K562 (cell line): ENCODE measurements around the gene FUT6. TPM values are rescaled to one million over a fixed set of nuclear protein-coding genes. Genes with fewer than 3 reads are reported as not detected.

ENCODE experiments used
- CHD2 ChIP-seq: IDR thresholded peaks from 2 replicates; pipeline ENCODE4 v1.6.1; 2011; ENCODE audit warnings: low read depth, low read length
- CTBP1 ChIP-seq: fragments of 450-650 bp; IDR thresholded peaks from 2 replicates; pipeline ENCODE4 v1.6.1; 2016; ENCODE audit warnings: borderline replicate concordance
- EWSR1 ChIP-seq: fragments of 450-650 bp; IDR thresholded peaks from 2 replicates; pipeline ENCODE4 v1.6.1; 2018; ENCODE audit warnings: borderline replicate concordance, mild to moderate bottlenecking, low read depth, moderate library complexity; ENCODE audit not compliant: partially characterized antibody
- FOSL1 ChIP-seq: fragments of 200-800 bp; sonication (Bioruptor generic); conservative IDR thresholded peaks from 2 replicates; pipeline ENCODE4 v1.6.1; 2016; ENCODE audit warnings: missing genetic modification characterization, missing compliant biosample characterization
- GTF2F1 ChIP-seq: IDR thresholded peaks from 2 replicates; pipeline ENCODE4 v1.6.1; 2011; ENCODE audit warnings: low read depth, low read length, improper control_type of control experiment
- HBP1 ChIP-seq: fragments of 450-650 bp; formaldehyde crosslinking; IDR thresholded peaks from 2 replicates; pipeline ENCODE4 v1.4.0; 2022; ENCODE audit warnings: missing genetic modification characterization
- IFI16 ChIP-seq: fragments of 250-450 bp; sonication (Bioruptor Pico); IDR thresholded peaks from 2 replicates; pipeline ENCODE4 v2.1.2; 2022; ENCODE audit warnings: mild to moderate bottlenecking, inconsistent platforms
- MCM2 ChIP-seq: fragments of 450-650 bp; IDR thresholded peaks from 2 replicates; pipeline ENCODE4 v1.6.1; 2017; ENCODE audit warnings: low read depth, mild to moderate bottlenecking
- MLLT1 ChIP-seq, 2 experiments: fragments of 450-650 bp; IDR thresholded peaks; 2 replicates each; pipeline ENCODE4 v1.6.1; 2016
- NCOA4 ChIP-seq: fragments of 450-650 bp; IDR thresholded peaks from 2 replicates; pipeline ENCODE4 v1.6.1; 2018; ENCODE audit warnings: mild to moderate bottlenecking; ENCODE audit not compliant: partially characterized antibody
- PPARD ChIP-seq: fragments of 250-450 bp; sonication (Bioruptor Pico); IDR thresholded peaks from 2 replicates; pipeline ENCODE4 v1.8.0; 2022; ENCODE audit warnings: inconsistent platforms, mild to moderate bottlenecking, moderate library complexity
- PURB ChIP-seq: sonication (generic); formaldehyde crosslinking; IDR thresholded peaks from 2 replicates; pipeline ENCODE4 v1.9.0; 2021; ENCODE audit warnings: low read depth, mild to moderate bottlenecking, missing genetic modification reagents
- RBM39 ChIP-seq: fragments of 200-400 bp; formaldehyde crosslinking; optimal IDR thresholded peaks from 2 replicates; pipeline ENCODE3; 2018; ENCODE audit warnings: low read depth, low read length
- RNF2 ChIP-seq: sonication (generic); IDR thresholded peaks from 2 replicates; pipeline ENCODE4 v1.6.1; 2016
- SMARCE1 ChIP-seq: fragments of 450-650 bp; IDR thresholded peaks from 2 replicates; pipeline ENCODE4 v1.7.1; 2016; ENCODE audit warnings: mild to moderate bottlenecking
- TEAD2 ChIP-seq: fragments of 450-650 bp; IDR thresholded peaks from 2 replicates; pipeline ENCODE4 v1.6.1; 2016; ENCODE audit warnings: missing genetic modification characterization, control low read depth, missing compliant biosample characterization
- ZNF277 ChIP-seq: fragments of 250-450 bp; sonication (Bioruptor Pico); IDR thresholded peaks from 2 replicates; pipeline ENCODE4 v1.8.0; 2022; ENCODE audit warnings: inconsistent platforms, mild to moderate bottlenecking, moderate library complexity, borderline replicate concordance
- ZNF3 ChIP-seq: fragments of 250-450 bp; sonication (Bioruptor Pico); IDR thresholded peaks from 2 replicates; pipeline ENCODE4 v1.5.0; 2021; ENCODE audit warnings: mild to moderate bottlenecking, moderate library complexity
- ZNF445 ChIP-seq: fragments of 250-450 bp; sonication (Bioruptor Pico); IDR thresholded peaks from 2 replicates; pipeline ENCODE4 v1.4.0; 2020; ENCODE audit warnings: low read depth, mild to moderate bottlenecking, moderate library complexity
- ZNF696 ChIP-seq: fragments of 250-450 bp; sonication (Bioruptor Pico); conservative IDR thresholded peaks from 2 replicates; pipeline ENCODE4 v1.4.0; 2020; ENCODE audit warnings: mild to moderate bottlenecking, moderate library complexity
- ZNF740 ChIP-seq, 3 experiments: fragments of 200-800 bp in 1 of 3; sonication (Bioruptor generic) in 1 of 3; sonication (generic) in 1 of 3; formaldehyde crosslinking in 1 of 3; IDR thresholded peaks; 2 replicates each; pipeline versions ENCODE4 v1.6.1 to v1.8.0; 2016 to 2022; ENCODE audit warnings: mild to moderate bottlenecking in 2 of 3, missing compliant biosample characterization in 2 of 3, missing genetic modification characterization in 2 of 3, missing genetic modification reagents in 1 of 3
- polyA plus RNA-seq, 8 experiments: library from polyadenylated mRNA; depleted of rRNA in 4 of 8; stranded (reverse) in 5 of 8; unstranded in 3 of 8; fragments of >200 nt; fragmentation: Nextera tagmentation in 2 of 8; fragmentation: Illumina TruSeq in 1 of 8; extraction: Ambion mirVana in 2 of 8; extraction: Trizol in 1 of 8; gene quantifications; 2 replicates each; pipeline versions ENCODE4 v1.2.1 to v1.2.3, GENCODE V29; 2011 to 2014; ENCODE audit warnings: inconsistent platforms in 1 of 8, missing spikeins in 1 of 8
- total RNA-seq, 7 experiments: library from RNA; depleted of rRNA in 6 of 7; stranded (reverse); fragments of >200 nt in 6 of 7; fragmentation: Illumina TruSeq in 2 of 7; extraction: Trizol in 2 of 7; gene quantifications; 2 replicates each; pipeline versions ENCODE4 v1.2.1 to v1.2.3, GENCODE V29; 2011 to 2021; ENCODE audit warnings: low replicate concordance in 1 of 7

FUT6 gene
- total and polyA plus RNA-seq, 9 of the 15 experiments (the other 6 are each of a cell fraction or from before 2014, with no cell fraction given): 0.04 TPM; not detected in 8

- TF ChIP-seq CTBP1 (peak; percentile 28; the same call in 1 of the 2 replicates), EWSR1 (no peak), MLLT1 (IDR thresholded peaks at IDR 0.05) (no peak), ZNF277 (no peak), GTF2F1 (no peak), ZNF740 (CRISPR knock-in tag; IDR thresholded peaks at IDR 0.05) (no peak), ZNF740 (tag; IDR thresholded peaks at IDR 0.05) (no peak), IFI16 (CRISPR knock-in tag) (no peak), SMARCE1 (peak; percentile 55), MCM2 (no peak), ZNF3 (CRISPR knock-in tag) (no peak), RNF2 (no peak), HBP1 (no peak), FOSL1 (tag) (no peak), RBM39 (no peak), PURB (CRISPR knock-in tag) (no peak), CHD2 (no peak), PPARD (CRISPR knock-in tag) (no peak), ZNF445 (CRISPR knock-in tag) (no peak), ZNF696 (CRISPR knock-in tag) (no peak), TEAD2 (tag) (no peak), NCOA4 (no peak)
- TF ChIP-seq, all 486 proteins: peak for 16
Observed at GRCh38 chr19:5823579-5824281, 15.8 kb downstream of the FUT6 start (continued).
